Measurements from ENCODE around the gene ATP2B1.

The ATP2B1 gene

GRCh38 chr12:89697296-89697695 lies 11.3 kb downstream of the ATP2B1 start:
- TF ChIP-seq CTCF (conservative IDR thresholded peaks at IDR 0.05) = no peak
- TF ChIP-seq ZFX (IDR thresholded peaks at IDR 0.05) = no peak
- H3K27ac ChIP-seq = no peak overlapping the region

GRCh38 chr12:89695830-89696229 lies 12.8 kb downstream of the ATP2B1 start:
- TF ChIP-seq ZFX (IDR thresholded peaks at IDR 0.05) (no peak), CTCF (conservative IDR thresholded peaks at IDR 0.05) (no peak)
- H3K27ac ChIP-seq = no peak overlapping the region

GRCh38 chr12:89695100-89695499 lies 13.5 kb downstream of the ATP2B1 start:
- TF ChIP-seq CTCF (conservative IDR thresholded peaks at IDR 0.05) (no peak), ZFX (IDR thresholded peaks at IDR 0.05) (no peak)

GRCh38 chr12:89694542-89694941 lies 14.1 kb downstream of the ATP2B1 start:
- no peak for TF ChIP-seq CTCF (conservative IDR thresholded peaks at IDR 0.05)
- no peak for TF ChIP-seq ZFX (IDR thresholded peaks at IDR 0.05)
- no peak overlapping the region for H3K27ac ChIP-seq

More at GRCh38 chr12:89695100-89695499, 13.5 kb downstream of the ATP2B1 start:
- H3K27ac ChIP-seq = no peak overlapping the region

- H3K27ac ChIP-seq = no peak overlapping the region
- TF ChIP-seq CTCF (conservative IDR thresholded peaks at IDR 0.05) (no peak), ZFX (IDR thresholded peaks at IDR 0.05) (no peak)
These were observed 14.9 kb downstream of the ATP2B1 start for GRCh38 chr12:89693639-89694202.

GRCh38 chr12:89692439-89692838 lies 16.2 kb downstream of the ATP2B1 start:
- TF ChIP-seq ZFX (IDR thresholded peaks at IDR 0.05) = no peak
- no peak for TF ChIP-seq CTCF (conservative IDR thresholded peaks at IDR 0.05)
- no peak overlapping the region for H3K27ac ChIP-seq

GRCh38 chr12:89691659-89692058 lies 17.0 kb downstream of the ATP2B1 start:
- no peak overlapping the region for H3K27ac ChIP-seq
- TF ChIP-seq ZFX (IDR thresholded peaks at IDR 0.05) (no peak), CTCF (conservative IDR thresholded peaks at IDR 0.05) (no peak)
